ENCODE data around the gene HOXB1. TPM values are rescaled to one million over a fixed set of nuclear protein-coding genes. Genes with fewer than 3 reads are reported as not detected.

HOXB1 gene
- total RNA-seq, 4 donors from 2014 or later = not detected

DNA sequence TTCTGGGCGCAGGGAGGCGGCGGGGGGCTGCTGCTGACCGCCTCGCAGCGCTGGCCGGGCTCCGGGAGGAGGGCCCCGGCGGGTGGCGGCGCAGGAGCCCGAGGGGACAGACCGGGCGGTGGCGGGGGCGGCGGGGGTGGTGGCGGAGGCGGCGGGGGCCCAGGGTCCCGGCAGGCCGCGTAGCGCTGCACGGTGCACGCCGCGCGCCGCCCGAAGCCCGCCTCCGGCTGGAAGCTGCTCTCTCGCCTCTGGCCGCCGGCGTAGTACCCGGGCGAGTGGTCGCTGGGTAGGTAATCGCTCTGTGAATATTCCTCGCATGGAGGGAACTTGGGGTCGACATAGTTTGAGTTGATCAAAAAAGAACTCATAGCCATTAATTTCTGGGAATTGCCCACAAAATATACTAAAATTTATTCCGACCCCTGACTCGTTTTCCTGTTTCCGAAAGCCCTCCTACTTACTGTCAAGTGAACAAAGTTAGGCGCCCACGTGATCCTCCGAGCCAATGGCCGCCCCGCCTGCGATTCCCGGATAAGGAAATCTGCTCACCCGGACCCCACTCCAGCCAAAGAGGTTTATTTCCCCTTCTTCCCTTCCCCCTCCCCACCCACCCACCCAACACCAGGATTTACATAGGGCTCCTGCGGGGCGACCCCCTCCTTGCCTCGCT is 47.3 kb upstream of the HOXB1 start, which contains the start of gene HOXB4:
Gene HOXB4, minus strand, starts transcription at position 405 of the 670 bp plus-strand sequence. Its CDS starts 31 bp downstream, at position 374.
- no peaks in the 10 kb centered on the region for H3K27me3 ChIP-seq
- peak; percentile 81 to 94 (median 90) for DNase-seq
- TF ChIP-seq POLR2A (IDR thresholded peaks at IDR 0.05) = no peak
- TF ChIP-seq, protein P1, sequence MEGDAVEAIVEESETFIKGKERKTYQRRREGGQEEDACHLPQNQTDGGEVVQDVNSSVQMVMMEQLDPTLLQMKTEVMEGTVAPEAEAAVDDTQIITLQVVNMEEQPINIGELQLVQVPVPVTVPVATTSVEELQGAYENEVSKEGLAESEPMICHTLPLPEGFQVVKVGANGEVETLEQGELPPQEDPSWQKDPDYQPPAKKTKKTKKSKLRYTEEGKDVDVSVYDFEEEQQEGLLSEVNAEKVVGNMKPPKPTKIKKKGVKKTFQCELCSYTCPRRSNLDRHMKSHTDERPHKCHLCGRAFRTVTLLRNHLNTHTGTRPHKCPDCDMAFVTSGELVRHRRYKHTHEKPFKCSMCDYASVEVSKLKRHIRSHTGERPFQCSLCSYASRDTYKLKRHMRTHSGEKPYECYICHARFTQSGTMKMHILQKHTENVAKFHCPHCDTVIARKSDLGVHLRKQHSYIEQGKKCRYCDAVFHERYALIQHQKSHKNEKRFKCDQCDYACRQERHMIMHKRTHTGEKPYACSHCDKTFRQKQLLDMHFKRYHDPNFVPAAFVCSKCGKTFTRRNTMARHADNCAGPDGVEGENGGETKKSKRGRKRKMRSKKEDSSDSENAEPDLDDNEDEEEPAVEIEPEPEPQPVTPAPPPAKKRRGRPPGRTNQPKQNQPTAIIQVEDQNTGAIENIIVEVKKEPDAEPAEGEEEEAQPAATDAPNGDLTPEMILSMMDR (IDR thresholded peaks at IDR 0.05) = no peak
- peaks cover 0 to 4% (median 0%) of the 10 kb centered on the region in 3 donors for H3K36me3 ChIP-seq
- peaks cover 0 to 51% (median 5%) of the 10 kb centered on the region in 4 donors for H3K4me1 ChIP-seq
- H3K9me3 ChIP-seq = no peaks in the 10 kb centered on the region
- H3K27ac ChIP-seq = peak within 1 kb of the TSS; percentile 77 to 92 (median 82)
- H3K4me3 ChIP-seq = peak within 1 kb of the TSS; percentile 60 to 82 (median 65)

DNA sequence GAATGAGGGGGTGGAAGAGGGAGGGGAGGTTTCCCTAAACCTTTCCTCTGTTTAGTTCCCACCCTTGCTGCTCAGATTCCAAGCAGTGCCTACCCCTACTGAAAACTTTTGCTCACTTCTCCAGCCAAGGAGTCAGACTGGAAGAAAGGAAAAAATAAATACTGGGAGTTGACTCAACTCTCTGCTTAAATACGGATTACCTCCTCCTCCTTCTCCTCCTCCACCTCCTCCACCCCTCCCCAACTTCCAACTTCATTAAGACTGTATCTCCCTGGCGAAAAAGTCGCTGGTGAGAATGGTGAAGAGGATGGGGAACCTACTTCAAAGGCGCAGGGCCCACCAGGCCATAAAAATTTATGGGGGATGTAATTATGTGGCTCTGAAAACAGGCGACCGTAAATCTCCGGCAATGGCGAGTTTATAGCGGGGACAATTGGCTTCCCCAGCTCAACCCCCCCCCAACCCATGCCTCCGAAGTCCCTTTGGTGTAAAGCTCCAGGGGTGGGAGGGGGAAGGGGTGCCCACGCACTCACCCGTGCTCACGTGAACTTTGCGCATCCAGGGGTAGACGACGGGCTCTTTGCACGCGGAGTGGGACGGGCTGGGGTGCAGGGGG is 46.6 kb upstream of the HOXB1 start:
- Histone ChIP-seq H3K36me3 (peaks cover 0 to 4% (median 0%) of the 10 kb centered on the region in 3 donors), H3K27ac (peak overlapping the region; percentile 77 to 92 (median 82)), H3K27me3 (no peaks in the 10 kb centered on the region), H3K4me1 (peaks cover 0 to 46% (median 5%) of the 10 kb centered on the region in 4 donors), H3K4me3 (peak overlapping the region; percentile 60 to 82 (median 65)), H3K9me3 (no peaks in the 10 kb centered on the region)
- peak in 2 of 3 donors; percentile 57 for DNase-seq
- no peak for TF ChIP-seq POLR2A (IDR thresholded peaks at IDR 0.05)

GRCh38 chr17:48576479-48577309 is 45.9 kb upstream of the HOXB1 start:
- Histone ChIP-seq H3K4me1 (peaks cover 0 to 48% (median 5%) of the 10 kb centered on the region in 4 donors), H3K36me3 (peaks cover 0 to 4% (median 0%) of the 10 kb centered on the region in 3 donors), H3K9me3 (no peaks in the 10 kb centered on the region), H3K27ac (peak overlapping the region; percentile 77 to 92 (median 82)), H3K27me3 (no peaks in the 10 kb centered on the region), H3K4me3 (peak overlapping the region; percentile 60 to 82 (median 65))
- TF ChIP-seq POLR2A (IDR thresholded peaks at IDR 0.05) = no peak
- TF ChIP-seq, protein P1 (IDR thresholded peaks at IDR 0.05) = no peak
- DNase-seq = peak in 2 of 3 donors; percentile 56 to 60

- no peak for TF ChIP-seq POLR2A (IDR thresholded peaks at IDR 0.05)
- TF ChIP-seq, protein P1 (IDR thresholded peaks at IDR 0.05) = no peak
- peaks cover 0 to 44% (median 5%) of the 10 kb centered on the region in 4 donors for H3K4me1 ChIP-seq
- no peaks in the 10 kb centered on the region for H3K27me3 ChIP-seq
- H3K36me3 ChIP-seq = peaks cover 0 to 11% (median 0%) of the 10 kb centered on the region in 3 donors
- no peaks in the 10 kb centered on the region for H3K9me3 ChIP-seq
- peak in 1 of 3 donors; percentile 49 for DNase-seq
- peak overlapping the region in 2 of 4 donors; percentile 14 to 61 for H3K4me3 ChIP-seq
- peak overlapping the region; percentile 75 to 92 (median 79) for H3K27ac ChIP-seq
Observed at GRCh38 chr17:48575673-48576478, 45.1 kb upstream of the HOXB1 start.

DNA sequence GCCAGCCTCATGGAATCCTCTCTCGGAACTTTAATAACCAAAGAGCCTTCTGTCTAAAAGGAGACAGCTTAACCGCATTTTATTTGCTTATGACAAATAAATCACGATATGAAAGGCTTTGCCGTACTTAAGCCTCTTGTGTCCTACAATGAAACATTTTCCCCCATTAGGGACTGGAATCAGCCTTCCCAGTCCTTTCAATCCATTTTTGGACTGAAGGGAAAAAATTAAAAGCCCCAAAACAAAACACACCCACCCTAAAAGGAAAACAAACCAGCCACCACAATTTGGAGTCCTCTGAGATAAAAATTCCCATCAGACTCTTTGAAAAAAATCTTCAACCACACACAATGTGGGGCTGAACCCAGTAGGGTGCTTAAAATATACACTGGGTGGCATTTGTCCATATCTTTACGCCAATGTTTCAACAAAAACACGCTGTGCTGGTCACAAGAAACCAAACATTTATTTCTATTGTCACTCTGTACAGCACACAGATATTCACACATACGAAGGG is 44.3 kb upstream of the HOXB1 start:
- H3K36me3 ChIP-seq = peaks cover 0 to 16% (median 0%) of the 10 kb centered on the region in 3 donors
- no peak for DNase-seq
- no peaks in the 10 kb centered on the region for H3K27me3 ChIP-seq
- peaks cover 0 to 41% (median 5%) of the 10 kb centered on the region in 4 donors for H3K4me1 ChIP-seq
- H3K9me3 ChIP-seq = no peaks in the 10 kb centered on the region
- peak overlapping the region; percentile 32 to 92 (median 67) for H3K27ac ChIP-seq
- TF ChIP-seq, protein P1 (IDR thresholded peaks at IDR 0.05) = no peak
- no peak for TF ChIP-seq POLR2A (IDR thresholded peaks at IDR 0.05)
- H3K4me3 ChIP-seq = peak overlapping the region in 1 of 4 donors; percentile 61
